ENCODE measurements around the gene MFSD8. TPM values are rescaled to one million over a fixed set of nuclear protein-coding genes. Genes with fewer than 3 reads are reported as not detected.
"Not testable (repeated sequence)": the region's sequence is repeated elsewhere in the genome, so short reads cannot be mapped to it uniquely, and the experiment has no call there.

The MFSD8 gene
- total RNA-seq, 2 experiments from 2014 or later: 13.0 to 15.3 TPM

DNA sequence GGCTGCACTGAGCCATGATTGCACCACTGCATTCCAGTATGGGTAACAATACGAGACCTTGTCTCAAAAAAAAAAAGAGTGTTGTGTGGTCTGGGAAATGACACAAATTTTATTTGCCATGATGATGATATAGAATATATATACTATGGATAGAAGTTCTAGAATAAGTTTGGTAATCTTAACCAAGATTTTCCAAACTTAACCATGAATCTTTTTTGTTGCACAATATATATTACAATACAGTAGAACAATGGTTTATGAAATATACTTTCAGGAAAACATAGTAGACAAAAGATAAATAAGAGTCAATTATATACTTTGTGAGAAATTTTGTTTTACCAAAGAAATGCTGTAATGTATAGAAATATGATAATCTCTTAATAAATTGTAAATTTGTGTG is 34.8 kb downstream of the MFSD8 start:
- H3K36me3 Mint-ChIP-seq: peaks cover 24% of the 10 kb centered on the region
- no peak overlapping the region for H3K4me3 Mint-ChIP-seq
- intact Hi-C loops (cut with micrococcal nuclease): no loop called here
- no peaks in the 10 kb centered on the region for H3K27me3 Mint-ChIP-seq
- CTCF ChIA-PET: no interaction called here
- H3K4me1 Mint-ChIP-seq (ENCODE audit: low read depth): no peaks in the 10 kb centered on the region
- DNase-seq: no peak
- H3K9me3 Mint-ChIP-seq: peaks cover 5% of the 10 kb centered on the region
- H3K27ac Mint-ChIP-seq: no peak overlapping the region
- POLR2A ChIA-PET: no interaction called here

DNA sequence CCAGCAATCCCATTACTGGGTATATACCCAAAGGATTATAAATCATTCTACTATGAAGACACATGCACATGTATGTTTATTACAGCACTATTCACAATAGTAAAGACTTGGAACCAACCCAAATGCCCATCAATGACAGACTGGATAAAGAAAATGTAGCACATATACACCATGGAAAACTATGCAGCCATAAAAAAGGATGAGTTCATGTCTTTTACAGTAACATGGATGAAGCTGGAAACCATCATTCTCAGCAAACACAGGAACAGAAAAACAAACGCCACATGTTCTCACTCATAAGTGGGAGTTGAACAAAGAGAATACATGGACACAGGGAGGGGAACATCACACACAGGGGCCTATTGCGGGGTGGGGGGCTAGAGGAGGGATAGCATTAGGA is 39.3 kb downstream of the MFSD8 start:
- H3K9me3 Mint-ChIP-seq; CTCF ChIA-PET; POLR2A ChIA-PET; H3K4me1 Mint-ChIP-seq (ENCODE audit: low read depth); intact Hi-C loops (cut with micrococcal nuclease); H3K4me3 Mint-ChIP-seq; DNase-seq; H3K27ac Mint-ChIP-seq; H3K27me3 Mint-ChIP-seq: not testable (repeated sequence)
- H3K36me3 Mint-ChIP-seq: peaks cover 43% of the 10 kb centered on the region

DNA sequence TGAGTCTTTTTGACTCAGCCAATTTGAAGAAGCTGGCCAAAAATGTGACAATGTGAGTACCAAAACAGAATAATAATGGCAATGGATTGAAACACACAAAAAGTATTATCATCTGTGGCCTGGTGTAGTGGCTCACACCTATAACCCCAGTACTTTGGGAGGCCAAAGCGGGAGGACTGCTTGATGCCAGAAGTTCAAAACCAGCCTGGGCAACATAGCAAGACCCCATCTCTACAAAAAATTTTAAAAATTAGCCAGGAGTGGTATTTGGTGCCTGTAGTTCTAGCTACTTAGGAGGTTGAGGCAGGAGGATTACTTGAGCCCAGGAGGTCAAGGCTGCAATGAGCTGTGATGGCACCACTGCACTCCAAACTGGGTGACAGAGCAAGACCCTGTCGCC is 42.7 kb downstream of the MFSD8 start:
- Mint-ChIP-seq H3K27me3 (no peaks in the 10 kb centered on the region), H3K36me3 (peaks cover 45% of the 10 kb centered on the region), H3K4me1 (ENCODE audit: low read depth) (no peaks in the 10 kb centered on the region), H3K4me3 (no peak overlapping the region), H3K9me3 (peaks cover 5% of the 10 kb centered on the region), H3K27ac (no peak overlapping the region)
- POLR2A ChIA-PET: no interaction called here
- CTCF ChIA-PET: interaction anchor here (0.8 kb wide), 1 partner anchor 10 kb away, joined by 3 read pairs; no protein-coding TSS in a partner anchor
- intact Hi-C loops (cut with micrococcal nuclease): no loop called here
- DNase-seq: no peak

GRCh38 chr4:127920521-127920920 is 44.5 kb downstream of the MFSD8 start:
- DNase-seq: no peak
- H3K9me3 Mint-ChIP-seq: no peaks in the 10 kb centered on the region
- peaks cover 35% of the 10 kb centered on the region for H3K36me3 Mint-ChIP-seq
- CTCF ChIA-PET: no interaction called here
- intact Hi-C loops (cut with micrococcal nuclease): no loop called here
- POLR2A ChIA-PET: no interaction called here
- no peak overlapping the region for H3K4me3 Mint-ChIP-seq
- no peak overlapping the region for H3K27ac Mint-ChIP-seq
- H3K4me1 Mint-ChIP-seq (ENCODE audit: low read depth): no peaks in the 10 kb centered on the region
- H3K27me3 Mint-ChIP-seq: no peaks in the 10 kb centered on the region

GRCh38 chr4:127917151-127917550 is 47.8 kb downstream of the MFSD8 start:
- Mint-ChIP-seq H3K4me3 (no peak overlapping the region), H3K36me3 (peaks cover 20% of the 10 kb centered on the region), H3K9me3 (no peaks in the 10 kb centered on the region), H3K27ac (no peak overlapping the region), H3K27me3 (no peaks in the 10 kb centered on the region), H3K4me1 (ENCODE audit: low read depth) (no peaks in the 10 kb centered on the region)
- ChIA-PET POLR2A (no interaction called here), CTCF (no interaction called here)
- intact Hi-C loops (cut with micrococcal nuclease): no loop called here
- no peak for DNase-seq

GRCh38 chr4:127916512-127916911 is 48.5 kb downstream of the MFSD8 start:
- intact Hi-C loops (cut with micrococcal nuclease): no loop called here
- Mint-ChIP-seq H3K36me3 (peaks cover 18% of the 10 kb centered on the region), H3K4me1 (ENCODE audit: low read depth) (no peaks in the 10 kb centered on the region), H3K27me3 (no peaks in the 10 kb centered on the region), H3K9me3 (no peaks in the 10 kb centered on the region), H3K27ac (no peak overlapping the region), H3K4me3 (no peak overlapping the region)
- CTCF ChIA-PET: no interaction called here
- DNase-seq: no peak
- POLR2A ChIA-PET: no interaction called here

DNA sequence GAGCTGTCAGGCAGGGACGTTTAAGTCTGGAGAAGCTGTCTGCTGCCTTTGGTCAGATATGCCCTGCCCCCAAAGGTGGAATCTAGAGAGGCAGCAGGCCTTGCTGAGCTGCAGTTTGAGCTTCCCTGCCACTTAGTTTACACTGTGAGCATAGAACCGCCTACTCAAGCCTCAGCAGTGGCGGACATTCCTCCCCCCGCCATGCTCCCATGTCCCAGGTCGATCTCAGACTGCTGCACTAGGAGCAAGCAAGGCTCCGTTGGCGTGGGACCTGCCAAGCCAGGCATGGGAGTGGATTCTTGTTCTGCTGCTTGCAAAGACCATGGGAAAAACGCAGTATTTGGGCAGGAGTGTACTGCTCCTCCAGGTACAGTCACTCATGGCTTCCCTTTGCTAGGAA is 59.9 kb downstream of the MFSD8 start:
- no peaks in the 10 kb centered on the region for H3K9me3 Mint-ChIP-seq

DNA sequence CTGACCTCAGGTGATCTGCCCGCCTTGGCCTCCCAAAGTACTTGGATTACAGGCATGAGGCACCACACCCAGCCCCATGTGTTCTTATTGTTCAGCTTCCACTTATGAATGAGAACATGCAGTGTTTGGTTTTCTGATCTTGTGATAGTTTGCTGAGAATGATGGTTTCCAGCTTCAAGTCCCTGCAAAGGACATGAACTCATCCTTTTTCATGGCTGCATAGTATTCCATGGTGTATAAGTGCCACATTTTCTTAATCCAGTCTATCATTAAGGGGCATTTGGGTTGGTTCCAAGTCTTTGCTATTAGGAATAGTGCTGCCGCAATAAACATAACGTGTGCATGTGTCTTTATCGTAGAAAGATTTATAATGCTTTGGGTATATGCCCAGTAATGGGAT is 65.3 kb downstream of the MFSD8 start:
- H3K4me3 Mint-ChIP-seq; POLR2A ChIA-PET; H3K27me3 Mint-ChIP-seq; CTCF ChIA-PET; H3K9me3 Mint-ChIP-seq; DNase-seq; H3K4me1 Mint-ChIP-seq (ENCODE audit: low read depth); intact Hi-C loops (cut with micrococcal nuclease); H3K27ac Mint-ChIP-seq: not testable (repeated sequence)
- peaks cover 33% of the 10 kb centered on the region for H3K36me3 Mint-ChIP-seq

More for the DNA sequence above, 59.9 kb downstream of the MFSD8 start:
- Mint-ChIP-seq H3K27ac (no peak overlapping the region), H3K36me3 (peaks cover 9% of the 10 kb centered on the region), H3K27me3 (no peaks in the 10 kb centered on the region), H3K4me1 (ENCODE audit: low read depth) (no peaks in the 10 kb centered on the region), H3K4me3 (no peak overlapping the region)
- DNase-seq: no peak
- intact Hi-C loops (cut with micrococcal nuclease): no loop called here
- CTCF ChIA-PET: no interaction called here
- POLR2A ChIA-PET: no interaction called here

DNA sequence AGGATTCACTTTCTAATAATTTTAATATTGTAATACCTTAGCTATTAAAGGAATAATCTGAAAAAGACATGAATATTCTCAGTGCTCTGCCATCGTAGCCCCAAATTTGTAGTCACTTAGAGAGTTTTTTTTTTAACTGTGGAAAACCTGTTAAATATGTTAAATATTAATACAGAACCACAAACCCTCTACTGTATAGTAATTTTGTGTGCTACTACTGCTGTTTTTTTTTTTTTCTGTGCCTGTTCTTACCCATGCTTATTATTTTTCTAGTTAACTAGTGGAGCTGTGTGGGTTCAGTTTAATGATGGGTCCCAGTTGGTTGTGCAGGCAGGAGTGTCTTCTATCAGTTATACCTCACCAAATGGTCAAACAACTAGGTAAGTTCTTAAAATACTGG is 68.4 kb downstream of the MFSD8 start:
- peaks cover 3% of the 10 kb centered on the region for H3K9me3 Mint-ChIP-seq
- intact Hi-C loops (cut with micrococcal nuclease): no loop called here
- no peak overlapping the region for H3K27ac Mint-ChIP-seq
- POLR2A ChIA-PET: no interaction called here
- H3K4me3 Mint-ChIP-seq: no peak overlapping the region
- CTCF ChIA-PET: no interaction called here
- H3K36me3 Mint-ChIP-seq: peaks cover 44% of the 10 kb centered on the region
- no peaks in the 10 kb centered on the region for H3K4me1 Mint-ChIP-seq (ENCODE audit: low read depth)
- H3K27me3 Mint-ChIP-seq: no peaks in the 10 kb centered on the region
- no peak for DNase-seq

DNA sequence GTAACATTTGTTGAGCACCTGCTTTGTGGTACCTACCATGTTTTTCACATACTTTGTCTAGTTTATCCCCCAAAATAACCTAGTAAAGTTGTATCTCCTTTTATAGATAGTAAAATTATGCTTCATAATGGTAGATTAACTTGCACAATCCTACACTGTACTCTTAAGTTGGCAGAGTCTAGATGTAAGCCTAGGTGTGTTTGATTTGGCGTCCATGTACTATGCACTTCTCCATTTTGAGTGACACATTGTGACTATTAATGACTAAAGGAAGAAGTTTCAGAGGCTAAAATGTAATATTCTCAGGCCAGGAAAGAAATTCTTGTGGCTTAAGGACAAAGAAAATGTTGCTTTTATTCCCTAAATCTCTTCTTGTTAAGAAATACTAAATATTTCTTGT is 68.9 kb downstream of the MFSD8 start:
- Mint-ChIP-seq H3K27ac (no peak overlapping the region), H3K9me3 (peaks cover 3% of the 10 kb centered on the region), H3K27me3 (no peaks in the 10 kb centered on the region), H3K36me3 (peaks cover 44% of the 10 kb centered on the region), H3K4me3 (no peak overlapping the region), H3K4me1 (ENCODE audit: low read depth) (no peaks in the 10 kb centered on the region)
- CTCF ChIA-PET: no interaction called here
- POLR2A ChIA-PET: no interaction called here
- DNase-seq: no peak
- intact Hi-C loops (cut with micrococcal nuclease): no loop called here

- no peaks in the 10 kb centered on the region for H3K27me3 Mint-ChIP-seq
- H3K9me3 Mint-ChIP-seq: no peaks in the 10 kb centered on the region
- H3K27ac Mint-ChIP-seq: no peak overlapping the region
- no peak for DNase-seq
- H3K4me3 Mint-ChIP-seq: no peak overlapping the region
- peaks cover 49% of the 10 kb centered on the region for H3K36me3 Mint-ChIP-seq
- POLR2A ChIA-PET: no interaction called here
- intact Hi-C loops (cut with micrococcal nuclease): loop anchor here (10.0 kb wide), 1 partner anchor 265 kb away; no protein-coding TSS in a partner anchor
- CTCF ChIA-PET: no interaction called here
- peaks cover 2% of the 10 kb centered on the region for H3K4me1 Mint-ChIP-seq (ENCODE audit: low read depth)
Measured at GRCh38 chr4:127889903-127890302, 75.1 kb downstream of the MFSD8 start.

DNA sequence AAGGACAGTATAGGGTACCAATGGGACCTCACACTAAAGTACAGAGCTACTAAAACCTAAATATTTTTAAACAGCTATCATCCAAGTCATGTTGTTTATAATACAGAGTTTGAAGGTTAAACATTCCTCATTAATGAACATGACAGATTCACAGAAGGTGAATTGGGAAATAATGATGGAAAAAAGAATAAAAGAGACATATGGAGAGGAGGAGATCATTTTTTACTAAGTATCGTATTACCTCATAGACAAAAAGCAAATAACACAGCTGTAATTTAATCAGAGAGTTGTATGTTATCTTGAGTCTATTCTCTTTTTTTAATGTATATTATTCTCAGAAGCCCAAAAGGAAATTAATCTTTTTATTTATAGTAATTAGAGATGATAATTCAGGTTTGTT is 76.4 kb downstream of the MFSD8 start:
- intact Hi-C loops (cut with micrococcal nuclease): loop anchor here (10.0 kb wide), 1 partner anchor 264 kb away; no protein-coding TSS in a partner anchor
- ChIA-PET CTCF (no interaction called here), POLR2A (interaction anchor here (1.1 kb wide), 1 partner anchor 77 kb away, joined by 3 read pairs; the partner anchor contains the start of genes ABHD18 and MFSD8)
- peaks cover 45% of the 10 kb centered on the region for H3K36me3 Mint-ChIP-seq
- H3K27ac Mint-ChIP-seq: no peak overlapping the region
- no peak overlapping the region for H3K4me3 Mint-ChIP-seq
- no peaks in the 10 kb centered on the region for H3K9me3 Mint-ChIP-seq
- DNase-seq: no peak
- no peaks in the 10 kb centered on the region for H3K27me3 Mint-ChIP-seq
- H3K4me1 Mint-ChIP-seq (ENCODE audit: low read depth): peaks cover 2% of the 10 kb centered on the region

DNA sequence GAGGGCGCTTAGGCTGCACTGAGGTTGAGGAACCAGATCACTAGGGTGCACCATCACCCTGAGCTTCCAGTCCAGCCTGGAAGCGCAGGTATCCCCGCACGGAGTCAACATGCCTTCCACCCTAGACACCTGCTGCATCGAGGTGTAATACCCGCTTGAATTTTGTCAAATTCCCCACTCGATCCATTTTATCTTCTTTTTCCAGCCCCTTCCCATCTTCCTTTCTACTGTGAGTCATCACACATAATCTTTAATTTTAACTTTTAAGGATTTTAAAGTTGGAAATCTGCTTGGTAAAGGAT is 83.5 kb downstream of the MFSD8 start:
- no peak for DNase-seq
- peak overlapping the region; percentile 98 for H3K27ac Mint-ChIP-seq
- H3K4me3 Mint-ChIP-seq: peak overlapping the region; percentile 95
- H3K9me3 Mint-ChIP-seq: no peaks in the 10 kb centered on the region
- H3K27me3 Mint-ChIP-seq: peaks cover 2% of the 10 kb centered on the region
- intact Hi-C loops (cut with micrococcal nuclease): loop anchor here (5.0 to 10.0 kb wide), 2 partner anchors 257 to 931 kb away; no protein-coding TSS in a partner anchor
- peaks cover 36% of the 10 kb centered on the region for H3K36me3 Mint-ChIP-seq
- H3K4me1 Mint-ChIP-seq (ENCODE audit: low read depth): peaks cover 14% of the 10 kb centered on the region
- ChIA-PET POLR2A (interaction anchor here (1.6 to 1.8 kb wide), 3 partner anchors 84 to 404 kb away, joined by 3 to 20 read pairs (median 10); partner anchors contain the start of genes ABHD18, LARP1B and MFSD8), CTCF (no interaction called here)
